ENCODE measurements around the gene SERPINB1.
A peak's percentile ranks its signal among the peaks of the same experiment; 100 is the strongest.

SERPINB1 gene

GRCh38 chr6:2795162-2795561 lies 46.5 kb downstream of the SERPINB1 start:
- Mint-ChIP-seq H3K36me3 (peaks cover 13 to 17% of the 10 kb centered on the region in 2 donors), H3K27me3 (no peaks in the 10 kb centered on the region), H3K4me3 (no peak overlapping the region), H3K9me3 (no peaks in the 10 kb centered on the region), H3K27ac (no peak overlapping the region), H3K4me1 (peaks cover 32 to 66% of the 10 kb centered on the region in 2 donors)
- ATAC-seq (replicated peaks), result no peak
- DNase-seq, result no peak

- Mint-ChIP-seq H3K4me3 (no peak overlapping the region), H3K9me3 (no peaks in the 10 kb centered on the region), H3K4me1 (peaks cover 28 to 59% of the 10 kb centered on the region in 2 donors), H3K27ac (no peak overlapping the region), H3K36me3 (peaks cover 10 to 14% of the 10 kb centered on the region in 2 donors), H3K27me3 (no peaks in the 10 kb centered on the region)
- no peak for ATAC-seq (replicated peaks)
- no peak for DNase-seq
Measured at GRCh38 chr6:2794171-2794730, 47.4 kb downstream of the SERPINB1 start.

DNA sequence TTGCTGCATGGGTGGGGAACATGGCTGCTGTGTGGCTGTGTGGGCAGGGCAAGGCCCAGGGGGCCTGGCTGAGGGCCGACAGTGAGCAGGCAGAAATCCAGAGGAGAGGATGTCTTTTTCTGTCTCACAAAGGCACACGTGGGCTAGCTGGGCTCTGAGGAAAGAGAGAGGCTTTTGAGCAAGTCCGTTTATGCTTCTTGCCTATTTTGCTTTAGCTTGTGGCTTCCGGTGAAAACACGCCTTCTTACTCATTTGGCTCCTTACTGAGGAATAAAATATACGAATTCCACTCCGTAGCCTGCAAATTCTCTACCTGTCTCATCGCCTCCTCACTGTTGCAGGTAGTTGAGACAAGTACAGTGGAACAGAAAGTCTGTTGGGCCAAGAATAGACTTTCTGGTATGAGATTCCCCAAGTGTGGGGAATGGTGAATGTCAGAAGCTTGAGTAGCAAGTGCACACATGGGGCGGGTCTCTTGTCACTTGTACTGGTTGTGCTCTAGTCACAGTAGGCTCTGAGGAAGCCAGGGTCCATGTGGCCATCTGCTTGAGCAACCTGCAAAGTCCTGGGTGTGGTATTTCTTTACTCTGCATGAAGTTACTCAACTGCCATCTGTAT lies 48.0 kb downstream of the SERPINB1 start:
- Mint-ChIP-seq H3K4me3 (no peak overlapping the region), H3K27ac (peak overlapping the region; percentile 10), H3K4me1 (peaks cover 28 to 58% of the 10 kb centered on the region in 2 donors), H3K36me3 (peaks cover 10 to 14% of the 10 kb centered on the region in 2 donors), H3K9me3 (no peaks in the 10 kb centered on the region), H3K27me3 (no peaks in the 10 kb centered on the region)
- ATAC-seq (replicated peaks) (peak; percentile 30 to 36), DNase-seq (no peak)

DNA sequence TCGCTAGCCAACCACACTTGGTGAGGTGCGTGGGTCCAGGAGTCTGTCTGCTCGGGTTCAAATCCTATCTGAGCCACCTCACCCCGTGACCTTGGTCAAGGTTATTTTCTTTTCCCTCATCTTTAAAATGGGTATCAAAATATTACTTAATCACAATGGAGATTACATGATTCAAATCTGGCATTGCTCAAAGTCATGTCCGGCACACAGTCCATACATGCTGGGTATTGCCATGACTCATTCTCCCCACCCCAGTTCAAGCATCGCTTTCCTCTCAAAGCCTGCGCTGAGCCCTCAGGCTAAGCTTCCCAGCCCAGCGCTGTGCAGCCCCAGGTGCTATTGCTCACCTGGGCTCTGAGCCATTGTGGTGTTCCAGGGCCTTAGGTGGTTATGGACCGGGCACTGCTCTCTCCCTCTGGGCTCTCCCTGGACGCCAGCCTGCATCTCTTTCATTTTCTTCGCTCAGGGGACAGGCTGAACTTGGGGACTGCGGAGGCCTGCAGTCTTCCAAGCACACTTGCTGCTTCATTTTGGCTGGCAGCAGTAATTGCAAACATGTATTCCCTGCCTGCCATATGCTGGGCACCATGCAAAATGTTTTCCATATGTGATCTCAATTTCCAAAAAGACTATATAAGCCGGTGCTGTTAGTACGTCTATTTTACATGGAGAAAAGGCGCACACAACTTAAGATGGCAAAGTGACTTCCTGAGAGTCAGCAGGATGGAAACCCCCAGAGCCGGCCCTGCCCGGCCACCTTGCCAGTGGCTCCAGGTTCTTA lies 49.1 kb downstream of the SERPINB1 start:
- DNase-seq (no peak), ATAC-seq (replicated peaks) (no peak)
- peaks cover 11 to 20% of the 10 kb centered on the region in 2 donors for H3K36me3 Mint-ChIP-seq
- no peaks in the 10 kb centered on the region for H3K9me3 Mint-ChIP-seq
- no peaks in the 10 kb centered on the region for H3K27me3 Mint-ChIP-seq
- H3K27ac Mint-ChIP-seq, result no peak overlapping the region
- H3K4me1 Mint-ChIP-seq, result peaks cover 28 to 53% of the 10 kb centered on the region in 2 donors
- H3K4me3 Mint-ChIP-seq, result no peak overlapping the region

GRCh38 chr6:2791450-2791974 lies 50.2 kb downstream of the SERPINB1 start:
- Mint-ChIP-seq H3K4me3 (peak overlapping the region in 1 of 2 donors; percentile 48), H3K36me3 (peaks cover 14 to 21% of the 10 kb centered on the region in 2 donors), H3K27ac (peak overlapping the region; percentile 60), H3K27me3 (no peaks in the 10 kb centered on the region), H3K9me3 (no peaks in the 10 kb centered on the region), H3K4me1 (peaks cover 24 to 43% of the 10 kb centered on the region in 2 donors)
- ATAC-seq (replicated peaks) (peak; percentile 27 to 64), DNase-seq (no peak)

DNA sequence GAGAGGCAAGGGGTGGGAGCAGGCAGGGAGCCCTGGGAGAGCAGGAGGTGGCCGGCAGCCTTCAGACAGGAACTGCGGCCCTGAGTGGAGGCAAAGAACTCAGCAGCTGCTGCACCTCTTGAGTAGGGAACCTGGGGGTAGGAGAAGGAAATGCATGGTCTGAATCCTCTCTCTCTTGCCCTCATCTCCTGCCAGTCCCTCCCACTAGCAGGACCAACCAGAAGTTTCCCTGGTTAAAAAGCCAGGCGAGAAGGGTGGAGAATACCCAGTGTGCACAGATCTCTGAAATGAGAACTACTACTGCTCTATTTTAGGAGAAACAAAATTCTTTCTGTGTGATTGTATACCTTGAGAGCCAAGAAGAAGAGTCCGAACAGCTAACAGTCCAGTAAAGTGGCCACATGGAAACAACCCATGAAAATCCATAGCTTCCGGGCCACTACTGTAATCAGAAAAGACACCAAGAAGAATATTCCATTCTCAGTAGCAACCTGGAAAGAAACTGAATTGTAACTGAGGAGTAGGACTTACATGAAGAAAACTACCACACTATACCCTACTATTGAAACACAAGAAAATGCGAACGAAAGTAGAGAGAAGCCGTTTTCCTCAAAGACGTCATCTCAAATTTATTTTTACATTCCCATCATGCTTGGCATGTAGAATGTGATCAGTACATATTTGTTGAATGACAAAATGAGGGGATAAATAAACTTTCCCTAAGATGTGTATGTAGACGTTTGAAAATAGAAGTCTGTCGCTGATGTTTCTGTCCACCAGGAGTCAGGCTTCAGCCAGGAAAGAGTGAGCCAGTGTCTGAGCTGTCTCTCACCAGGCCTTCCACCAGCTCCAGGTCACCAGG lies 50.8 kb downstream of the SERPINB1 start:
- Mint-ChIP-seq H3K4me3 (peak overlapping the region in 1 of 2 donors; percentile 48), H3K36me3 (peaks cover 20 to 26% of the 10 kb centered on the region in 2 donors)

GRCh38 chr6:2786269-2786668 lies 55.4 kb downstream of the SERPINB1 start:
- DNase-seq (no peak), ATAC-seq (replicated peaks) (no peak)
- H3K36me3 Mint-ChIP-seq, result peaks cover 33 to 50% of the 10 kb centered on the region in 2 donors
- no peaks in the 10 kb centered on the region for H3K9me3 Mint-ChIP-seq
- H3K4me1 Mint-ChIP-seq, result peaks cover 10 to 23% of the 10 kb centered on the region in 2 donors
- H3K4me3 Mint-ChIP-seq, result no peak overlapping the region
- no peak overlapping the region for H3K27ac Mint-ChIP-seq
- H3K27me3 Mint-ChIP-seq, result no peaks in the 10 kb centered on the region

More for the DNA sequence above, 50.8 kb downstream of the SERPINB1 start:
- peak; percentile 91 to 93 for ATAC-seq (replicated peaks)
- Mint-ChIP-seq H3K27ac (peak overlapping the region; percentile 60), H3K27me3 (no peaks in the 10 kb centered on the region), H3K4me1 (peaks cover 24 to 48% of the 10 kb centered on the region in 2 donors), H3K9me3 (no peaks in the 10 kb centered on the region)
- DNase-seq, result peak; percentile 47

DNA sequence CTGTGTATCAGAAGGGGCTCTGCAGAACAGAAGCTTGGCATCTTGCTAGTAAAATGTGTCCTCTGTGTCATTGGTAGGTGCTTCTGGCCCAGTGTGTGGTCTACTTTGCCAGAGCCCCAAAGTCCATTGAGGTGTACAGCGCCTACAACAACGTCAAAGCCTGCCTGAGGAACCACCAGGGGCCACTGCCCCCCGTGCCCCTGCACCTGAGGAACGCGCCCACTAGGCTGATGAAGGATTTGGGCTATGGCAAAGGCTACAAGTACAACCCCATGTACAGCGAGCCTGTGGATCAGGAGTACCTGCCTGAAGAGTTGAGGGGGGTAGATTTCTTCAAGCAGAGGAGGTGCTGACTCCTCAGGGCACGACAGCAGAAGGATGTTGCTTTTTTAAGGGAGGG lies 56.7 kb downstream of the SERPINB1 start:
- Mint-ChIP-seq H3K27ac (peak overlapping the region; percentile 33), H3K9me3 (no peaks in the 10 kb centered on the region), H3K4me1 (peaks cover 5 to 14% of the 10 kb centered on the region in 2 donors), H3K27me3 (no peaks in the 10 kb centered on the region), H3K36me3 (peaks cover 36 to 56% of the 10 kb centered on the region in 2 donors), H3K4me3 (no peak overlapping the region)
- no peak for DNase-seq
- no peak for ATAC-seq (replicated peaks)

DNA sequence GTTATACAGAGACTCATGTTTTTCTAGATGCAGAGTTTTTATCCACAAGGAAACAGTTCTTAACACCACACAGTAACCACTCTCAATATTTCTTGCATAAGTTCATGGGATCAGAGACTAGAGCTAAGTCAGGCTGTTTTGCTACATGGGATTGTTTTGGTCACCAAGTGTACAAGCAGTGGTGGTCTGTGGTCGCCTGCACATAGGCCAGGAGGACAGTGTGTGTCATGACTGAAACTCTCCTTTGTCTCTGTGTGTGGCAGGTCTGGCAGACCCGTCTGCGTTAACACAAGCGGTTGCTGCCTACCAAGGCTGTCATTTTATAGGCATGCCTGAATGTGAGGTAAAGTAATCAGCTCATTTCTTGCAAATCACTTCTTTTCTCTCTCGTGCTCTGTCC lies 57.6 kb downstream of the SERPINB1 start:
- no peak overlapping the region for H3K4me3 Mint-ChIP-seq
- ATAC-seq (replicated peaks), result no peak
- H3K4me1 Mint-ChIP-seq, result peaks cover 5 to 14% of the 10 kb centered on the region in 2 donors
- H3K27me3 Mint-ChIP-seq, result no peaks in the 10 kb centered on the region
- DNase-seq, result no peak
- H3K27ac Mint-ChIP-seq, result no peak overlapping the region
- peaks cover 36 to 58% of the 10 kb centered on the region in 2 donors for H3K36me3 Mint-ChIP-seq
- H3K9me3 Mint-ChIP-seq, result no peaks in the 10 kb centered on the region

GRCh38 chr6:2783188-2783963 lies 58.3 kb downstream of the SERPINB1 start:
- Mint-ChIP-seq H3K27me3 (no peaks in the 10 kb centered on the region), H3K9me3 (no peaks in the 10 kb centered on the region), H3K4me1 (peaks cover 5 to 14% of the 10 kb centered on the region in 2 donors), H3K4me3 (no peak overlapping the region), H3K27ac (peak overlapping the region; percentile 66), H3K36me3 (peaks cover 36 to 59% of the 10 kb centered on the region in 2 donors)
- DNase-seq, result no peak
- ATAC-seq (replicated peaks), result no peak

- peaks cover 36 to 56% of the 10 kb centered on the region in 2 donors for H3K36me3 Mint-ChIP-seq
- H3K27me3 Mint-ChIP-seq, result no peaks in the 10 kb centered on the region
- ATAC-seq (replicated peaks), result no peak
- H3K4me1 Mint-ChIP-seq, result peaks cover 5 to 16% of the 10 kb centered on the region in 2 donors
- no peak for DNase-seq
- H3K4me3 Mint-ChIP-seq, result no peak overlapping the region
- peak overlapping the region; percentile 59 for H3K27ac Mint-ChIP-seq
- no peaks in the 10 kb centered on the region for H3K9me3 Mint-ChIP-seq
Measured at GRCh38 chr6:2782825-2783187, 58.9 kb downstream of the SERPINB1 start.

DNA sequence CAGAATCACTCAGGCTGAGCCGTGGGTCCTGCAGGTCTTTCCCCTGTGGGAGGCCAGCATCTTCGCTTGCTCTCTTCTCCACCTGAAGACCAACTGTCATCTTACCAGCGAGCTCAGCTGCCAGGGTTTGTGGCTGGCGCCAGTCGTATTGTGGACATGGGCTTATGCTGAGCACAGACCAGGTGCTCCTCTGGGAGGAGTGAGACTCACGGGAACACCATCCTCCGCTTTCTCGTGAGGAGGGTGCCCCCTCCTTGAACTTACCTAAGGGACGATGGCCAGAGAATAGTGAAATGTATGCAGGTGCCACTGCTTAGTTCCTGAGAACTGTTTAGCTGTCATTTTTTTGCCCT lies 59.3 kb downstream of the SERPINB1 start:
- H3K36me3 Mint-ChIP-seq, result peaks cover 33 to 51% of the 10 kb centered on the region in 2 donors
- H3K27ac Mint-ChIP-seq, result no peak overlapping the region
- H3K4me1 Mint-ChIP-seq, result peaks cover 7 to 21% of the 10 kb centered on the region in 2 donors
- H3K4me3 Mint-ChIP-seq, result no peak overlapping the region
- no peaks in the 10 kb centered on the region for H3K9me3 Mint-ChIP-seq
- ATAC-seq (replicated peaks), result no peak
- no peak for DNase-seq
- no peaks in the 10 kb centered on the region for H3K27me3 Mint-ChIP-seq
